Measurements from ENCODE around the gene KMT5B. TPM values are rescaled to one million over a fixed set of nuclear protein-coding genes. Genes with fewer than 3 reads are reported as not detected.

Gene KMT5B
- total and polyA plus RNA-seq, 2 of the 4 experiments (the other 2 are of a cell fraction) = 11.2 to 13.4 TPM

GRCh38 chr11:68213555-68214172 is 568 bp upstream of the KMT5B start:
- Histone ChIP-seq H2BK20ac (ENCODE audit: low read depth, low read length) (no peak overlapping the region), H2AK5ac (ENCODE audit: low read depth, low read length) (peak overlapping the region; percentile 61; the same call in 1 of the 2 replicates), H3K36me3 (ENCODE audit: control insufficient read depth, insufficient read depth, low read length) (no peaks in the 10 kb centered on the region), H3K4me1 (ENCODE audit: control insufficient read depth, insufficient read depth, low read length) (peaks cover 5% of the 10 kb centered on the region; the same call in 1 of the 2 replicates), H2BK15ac (ENCODE audit: low read depth, low read length) (peak overlapping the region; percentile 21; the same call in 1 of the 3 replicates), H4K5ac (ENCODE audit: low read depth, low read length) (peak overlapping the region; percentile 88), H4K8ac (ENCODE audit: low read depth in 2 of 2, low read length in 2 of 2) (peak overlapping the region; percentile 93 to 98; a peak in 2 of 4 replicates), H3K79me1 (ENCODE audit: low read depth in 1 of 2, low read length in 2 of 2) (peaks cover 6 to 38% of the 10 kb centered on the region in 2 experiments), H2BK120ac (ENCODE audit: low read depth, low read length) (peak overlapping the region; percentile 72), H3K23ac (ENCODE audit: low read depth, low read length) (peak overlapping the region; percentile 93; the same call in 1 of the 2 replicates), H3K27me3 (ENCODE audit: control insufficient read depth, insufficient read depth, low read length) (peaks cover 22% of the 10 kb centered on the region), H2AFZ (replicated peaks; ENCODE audit: low read length, poor library complexity) (peak overlapping the region; percentile 95), H3K18ac (ENCODE audit: low read depth, low read length) (peak overlapping the region; percentile 78; the same call in 1 of the 2 replicates), H2AK9ac (replicated peaks; ENCODE audit: low read depth, low read length, poor library complexity) (peak overlapping the region; percentile 96), H3K4me3 (ENCODE audit: insufficient read depth, low read depth, low read length) (peak overlapping the region; percentile 100), H3K9ac (ENCODE audit: low read depth, low read length) (peak overlapping the region; percentile 86), H4K20me1 (ENCODE audit: insufficient read depth, low read length) (peaks cover 40% of the 10 kb centered on the region), H3K56ac (ENCODE audit: extremely low read depth, insufficient read depth, low read length) (peak overlapping the region; percentile 65; the same call in 1 of the 2 replicates), H3K4me2 (ENCODE audit: low read depth, low read length) (peak overlapping the region; percentile 81), H3K9me1 (ENCODE audit: insufficient read depth, low read length) (peaks cover 13% of the 10 kb centered on the region; the same call in 1 of the 2 replicates), H4K91ac (ENCODE audit: insufficient read depth, low read depth, low read length) (peak overlapping the region; percentile 84), H3K27ac (ENCODE audit: insufficient read depth, low read length) (peak overlapping the region; percentile 89), H2BK5ac (ENCODE audit: low read depth, low read length, poor library complexity, severe bottlenecking) (peak overlapping the region; percentile 100), H3K14ac (replicated peaks; ENCODE audit: low read depth, low read length) (peak overlapping the region; percentile 96), H3K9me3 (ENCODE audit: control insufficient read depth, insufficient read depth, low read length) (no peaks in the 10 kb centered on the region), H3K4ac (ENCODE audit: low read depth, low read length) (peak overlapping the region; percentile 96)
- peak; percentile 53 for ATAC-seq (ENCODE audit: low read depth)
- intact Hi-C loops (cut with micrococcal nuclease) (no loop called here), dilution Hi-C loops (cut with HindIII; ENCODE audit: low sequenced_read_pairs, unreplicated experiment) (no loop called here), in situ Hi-C loops (cut with MboI; ENCODE audit: low sequenced_read_pairs) (no loop called here)
- DNase-seq = peak; percentile 96
- whole genome bisulfite sequencing, 2 experiments (ENCODE audit: extremely low coverage in 2 of 2, insufficient read length in 1 of 2) = 0% methylated on average over 52 of the region's 90 CpGs; no CpG with 5 or more reads in 1 of the 2 experiments
- POLR2A ChIA-PET (ENCODE audit: unreplicated experiment) = no interaction called here
- CTCF ChIA-PET = no interaction called here
- BruUV-seq (replicated peaks) = no TSS peak
- no peak for TF ChIP-seq MAZ (IDR thresholded peaks at IDR 0.05; ENCODE audit: borderline replicate concordance, low read depth, low read length)
- TF ChIP-seq SMC3 (IDR thresholded peaks at IDR 0.05; ENCODE audit: low read depth, low read length) = no peak
- TF ChIP-seq MAFK (IDR thresholded peaks at IDR 0.05; ENCODE audit: low read depth, low read length) = no peak
- peak; percentile 48; the same call in 1 of the 2 replicates for TF ChIP-seq MXI1 (IDR thresholded peaks at IDR 0.05; ENCODE audit: borderline replicate concordance, low read depth, low read length)
- TF ChIP-seq FOS (IDR thresholded peaks at IDR 0.05; ENCODE audit: low read depth, low read length) = no peak; the same call in 1 of the 2 replicates
- TF ChIP-seq NFE2L2 (IDR thresholded peaks at IDR 0.05; ENCODE audit: low read depth, low read length) = no peak
- no peak for TF ChIP-seq CEBPB (IDR thresholded peaks at IDR 0.05; ENCODE audit: low read depth, low read length)
- no peak for TF ChIP-seq RAD21 (IDR thresholded peaks at IDR 0.05; ENCODE audit: low read length)
- TF ChIP-seq RFX5 (IDR thresholded peaks at IDR 0.05; ENCODE audit: low read depth, low read length) = no peak
- no peak for TF ChIP-seq USF2 (IDR thresholded peaks at IDR 0.05; ENCODE audit: low read depth, low read length)
- TF ChIP-seq, protein P1, sequence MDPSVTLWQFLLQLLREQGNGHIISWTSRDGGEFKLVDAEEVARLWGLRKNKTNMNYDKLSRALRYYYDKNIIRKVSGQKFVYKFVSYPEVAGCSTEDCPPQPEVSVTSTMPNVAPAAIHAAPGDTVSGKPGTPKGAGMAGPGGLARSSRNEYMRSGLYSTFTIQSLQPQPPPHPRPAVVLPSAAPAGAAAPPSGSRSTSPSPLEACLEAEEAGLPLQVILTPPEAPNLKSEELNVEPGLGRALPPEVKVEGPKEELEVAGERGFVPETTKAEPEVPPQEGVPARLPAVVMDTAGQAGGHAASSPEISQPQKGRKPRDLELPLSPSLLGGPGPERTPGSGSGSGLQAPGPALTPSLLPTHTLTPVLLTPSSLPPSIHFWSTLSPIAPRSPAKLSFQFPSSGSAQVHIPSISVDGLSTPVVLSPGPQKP (IDR thresholded peaks at IDR 0.05; ENCODE audit: borderline replicate concordance, low read depth, low read length) = no peak
- no peak for TF ChIP-seq RCOR1 (IDR thresholded peaks at IDR 0.05; ENCODE audit: insufficient replicate concordance, low read length)
- TF ChIP-seq CHD1 (IDR thresholded peaks at IDR 0.05; ENCODE audit: low read depth, low read length) = 0 out of 2 replicates have a peak, but pooled peaks have one; percentile 23
- TF ChIP-seq POLR2A (IDR thresholded peaks at IDR 0.05; ENCODE audit: low read depth, low read length) = peak; percentile 93
- TF ChIP-seq, protein P2, sequence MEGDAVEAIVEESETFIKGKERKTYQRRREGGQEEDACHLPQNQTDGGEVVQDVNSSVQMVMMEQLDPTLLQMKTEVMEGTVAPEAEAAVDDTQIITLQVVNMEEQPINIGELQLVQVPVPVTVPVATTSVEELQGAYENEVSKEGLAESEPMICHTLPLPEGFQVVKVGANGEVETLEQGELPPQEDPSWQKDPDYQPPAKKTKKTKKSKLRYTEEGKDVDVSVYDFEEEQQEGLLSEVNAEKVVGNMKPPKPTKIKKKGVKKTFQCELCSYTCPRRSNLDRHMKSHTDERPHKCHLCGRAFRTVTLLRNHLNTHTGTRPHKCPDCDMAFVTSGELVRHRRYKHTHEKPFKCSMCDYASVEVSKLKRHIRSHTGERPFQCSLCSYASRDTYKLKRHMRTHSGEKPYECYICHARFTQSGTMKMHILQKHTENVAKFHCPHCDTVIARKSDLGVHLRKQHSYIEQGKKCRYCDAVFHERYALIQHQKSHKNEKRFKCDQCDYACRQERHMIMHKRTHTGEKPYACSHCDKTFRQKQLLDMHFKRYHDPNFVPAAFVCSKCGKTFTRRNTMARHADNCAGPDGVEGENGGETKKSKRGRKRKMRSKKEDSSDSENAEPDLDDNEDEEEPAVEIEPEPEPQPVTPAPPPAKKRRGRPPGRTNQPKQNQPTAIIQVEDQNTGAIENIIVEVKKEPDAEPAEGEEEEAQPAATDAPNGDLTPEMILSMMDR (conservative IDR thresholded peaks at IDR 0.05; ENCODE audit: low read depth, low read length) = no peak

All from IMR-90 (cell line).